H9 (cell line): ENCODE measurements around the gene PLXNA4. TPM values are rescaled to one million over a fixed set of nuclear protein-coding genes. Genes with fewer than 3 reads are reported as not detected.

Experiments
- DNase-seq: peaks from one replicate; pipeline ENCODE4 v3.0.0-alpha.2; 2017
- H2AFZ ChIP-seq: one replicate; pipeline ENCODE4 v1.6.1; 2013; ENCODE audit warnings: mild to moderate bottlenecking, low read length, control low read depth, moderate library complexity
- H2AK5ac ChIP-seq: 2 replicates; pipeline ENCODE4 v1.6.1; 2013; ENCODE audit warnings: low read length, control low read depth, mixed read lengths; ENCODE audit not compliant: insufficient read length
- H2BK120ac ChIP-seq: one replicate; pipeline ENCODE4 v1.6.1; 2013; ENCODE audit warnings: low read depth, mild to moderate bottlenecking, low read length, control low read depth, inconsistent platforms; ENCODE audit not compliant: poor library complexity, severe bottlenecking
- H2BK12ac ChIP-seq: 2 replicates; pipeline ENCODE4 v1.6.1; 2013; ENCODE audit warnings: low read length, control low read depth, mixed read lengths, low read depth; ENCODE audit not compliant: insufficient read length
- H2BK15ac ChIP-seq: 2 replicates; pipeline ENCODE4 v1.6.1; 2013; ENCODE audit warnings: low read depth, low read length, control low read depth
- H2BK20ac ChIP-seq: one replicate; pipeline ENCODE4 v1.6.1; 2013; ENCODE audit warnings: low read depth, mild to moderate bottlenecking, low read length, control low read depth, inconsistent platforms; ENCODE audit not compliant: poor library complexity, severe bottlenecking
- H2BK5ac ChIP-seq: 2 replicates; pipeline ENCODE4 v1.6.1; 2013; ENCODE audit warnings: low read length, control low read depth, mixed read lengths; ENCODE audit not compliant: insufficient read length
- H3K14ac ChIP-seq: 2 replicates; pipeline ENCODE4 v1.6.1; 2013; ENCODE audit warnings: low read length, control low read depth; ENCODE audit not compliant: insufficient read depth
- H3K18ac ChIP-seq: 2 replicates; pipeline ENCODE4 v1.6.1; 2013; ENCODE audit warnings: low read depth, mild to moderate bottlenecking, mixed read lengths, low read length, control low read depth; ENCODE audit not compliant: insufficient read length
- H3K23ac ChIP-seq: 2 replicates; pipeline ENCODE4 v1.6.1; 2013; ENCODE audit warnings: low read length, control low read depth, mixed read lengths, low read depth; ENCODE audit not compliant: insufficient read length
- H3K23me2 ChIP-seq: 2 replicates; pipeline ENCODE4 v1.6.1; 2013; ENCODE audit warnings: low read depth, mild to moderate bottlenecking, mixed read lengths, low read length, control low read depth; ENCODE audit not compliant: insufficient read length, poor library complexity, severe bottlenecking
- H3K27ac ChIP-seq: 2 replicates; pipeline ENCODE4 v1.5.1; 2013; ENCODE audit warnings: low read length, control low read depth, mixed read lengths, low read depth; ENCODE audit not compliant: insufficient read length
- H3K27me3 ChIP-seq: 2 replicates; pipeline ENCODE4 v1.6.1; 2013; ENCODE audit warnings: low read length, control low read depth, inconsistent platforms; ENCODE audit not compliant: insufficient read depth
- H3K4ac ChIP-seq: 2 replicates; pipeline ENCODE4 v1.6.1; 2013; ENCODE audit warnings: low read depth, mild to moderate bottlenecking, control low read depth, inconsistent platforms, low read length, moderate library complexity
- H3K4me1 ChIP-seq: 2 replicates; pipeline ENCODE4 v1.6.1; 2013; ENCODE audit warnings: low read length, control low read depth, inconsistent platforms; ENCODE audit not compliant: insufficient read depth
- H3K4me2 ChIP-seq: 2 replicates; pipeline ENCODE4 v1.6.1; 2013; ENCODE audit warnings: low read length, control low read depth, mixed read lengths; ENCODE audit not compliant: insufficient read length, insufficient read depth
- H3K56ac ChIP-seq: 2 replicates; pipeline ENCODE4 v1.6.1; 2013; ENCODE audit warnings: low read depth, mild to moderate bottlenecking, mixed read lengths, low read length, control low read depth; ENCODE audit not compliant: insufficient read length
- H3K79me1 ChIP-seq: 2 replicates; pipeline ENCODE4 v1.6.1; 2013; ENCODE audit warnings: low read depth, mild to moderate bottlenecking, moderate library complexity, low read length, control low read depth, inconsistent platforms; ENCODE audit not compliant: insufficient read depth, poor library complexity, severe bottlenecking
- H3K79me2 ChIP-seq: 2 replicates; pipeline ENCODE4 v1.6.1; 2013; ENCODE audit warnings: low read length, control low read depth, inconsistent platforms; ENCODE audit not compliant: insufficient read depth
- H3K9ac ChIP-seq: 2 replicates; pipeline ENCODE4 v1.6.1; 2013; ENCODE audit warnings: low read length, control low read depth, mixed read lengths; ENCODE audit not compliant: insufficient read length; ENCODE audit errors: extremely low read depth
- H3K9me3 ChIP-seq: one replicate; pipeline ENCODE4 v1.6.1; 2013; ENCODE audit warnings: low read depth, low read length, inconsistent platforms; ENCODE audit not compliant: control insufficient read depth
- H3T11ph ChIP-seq: one replicate; pipeline ENCODE4 v1.6.1; 2013; ENCODE audit warnings: mild to moderate bottlenecking, low read length, control low read depth, inconsistent platforms
- H4K20me1 ChIP-seq: one replicate; pipeline ENCODE4 v1.6.1; 2013; ENCODE audit not compliant: control insufficient read depth, insufficient read length, insufficient read depth
- H4K5ac ChIP-seq: 2 replicates; pipeline ENCODE4 v1.6.1; 2013; ENCODE audit warnings: low read depth, mild to moderate bottlenecking, mixed read lengths, low read length, control low read depth; ENCODE audit not compliant: insufficient read length
- H4K8ac ChIP-seq: replicated peaks from 2 replicates; pipeline ENCODE4 v1.6.1; 2013; ENCODE audit warnings: low read length, control low read depth, mixed read lengths, low read depth; ENCODE audit not compliant: insufficient read length
- H4K91ac ChIP-seq: 2 replicates; pipeline ENCODE4 v1.6.1; 2013; ENCODE audit warnings: low read depth, mild to moderate bottlenecking, moderate library complexity, mixed read lengths, low read length, control low read depth; ENCODE audit not compliant: insufficient read length
- H3K27ac Mint-ChIP-seq, 3 experiments: 2 replicates in 2 of 3; 3 replicates in 1 of 3; pipeline ENCODE4 v1.8.0; 2020 to 2021; ENCODE audit warnings: mixed read lengths in 3 of 3, mild to moderate bottlenecking in 1 of 3, moderate library complexity in 1 of 3
- H3K27me3 Mint-ChIP-seq: 2 replicates; pipeline ENCODE4 v1.8.0; 2021; ENCODE audit warnings: low read depth, mild to moderate bottlenecking, moderate library complexity, mixed read lengths
- H3K36me3 Mint-ChIP-seq, 3 experiments: 2 replicates in 2 of 3; 3 replicates in 1 of 3; pipeline ENCODE4 v1.8.0; 2020 to 2021; ENCODE audit warnings: low read depth in 3 of 3, mixed read lengths in 3 of 3; ENCODE audit not compliant: insufficient read depth in 1 of 3
- H3K4me1 Mint-ChIP-seq, 2 experiments: 2 replicates each; pipeline ENCODE4 v1.8.0; 2020; ENCODE audit warnings: mixed read lengths in 2 of 2
- H3K4me3 Mint-ChIP-seq, 2 experiments: 2 replicates in 1 of 2; 3 replicates in 1 of 2; pipeline ENCODE4 v1.8.0; 2020 to 2021; ENCODE audit warnings: mild to moderate bottlenecking in 2 of 2, mixed read lengths in 2 of 2, moderate library complexity in 1 of 2
- H3K9me3 Mint-ChIP-seq, 2 experiments: 2 replicates in 1 of 2; 3 replicates in 1 of 2; pipeline ENCODE4 v1.8.0; 2020; ENCODE audit warnings: mild to moderate bottlenecking in 2 of 2, mixed read lengths in 2 of 2, moderate library complexity in 1 of 2
- WGBS: extraction: QIAGEN DNeasy Blood & Tissue Kit; methylation state at CpG from one replicate; pipeline ENCODE4 v1.1.7; 2013; ENCODE audit warnings: missing lambda C conversion rate, low lambda C conversion rate, mixed read lengths; ENCODE audit not compliant: insufficient read length; ENCODE audit errors: extremely low coverage; 5-methylcytosine and 5-hydroxymethylcytosine counted together
- total RNA-seq: library from RNA; stranded (reverse); gene quantifications from 2 replicates; pipeline ENCODE4 v1.2.1, GENCODE V29; 2021
- TF ChIP-seq, protein P1 (sequence below): fragments of 200-600 bp; sonication (generic); conservative IDR thresholded peaks from 3 replicates; pipeline ENCODE4 v1.8.0; 2021; ENCODE audit warnings: antibody characterized with exemption, mild to moderate bottlenecking

The PLXNA4 gene
- total RNA-seq, 1 experiment from 2014 or later, result 0.35 TPM

DNA sequence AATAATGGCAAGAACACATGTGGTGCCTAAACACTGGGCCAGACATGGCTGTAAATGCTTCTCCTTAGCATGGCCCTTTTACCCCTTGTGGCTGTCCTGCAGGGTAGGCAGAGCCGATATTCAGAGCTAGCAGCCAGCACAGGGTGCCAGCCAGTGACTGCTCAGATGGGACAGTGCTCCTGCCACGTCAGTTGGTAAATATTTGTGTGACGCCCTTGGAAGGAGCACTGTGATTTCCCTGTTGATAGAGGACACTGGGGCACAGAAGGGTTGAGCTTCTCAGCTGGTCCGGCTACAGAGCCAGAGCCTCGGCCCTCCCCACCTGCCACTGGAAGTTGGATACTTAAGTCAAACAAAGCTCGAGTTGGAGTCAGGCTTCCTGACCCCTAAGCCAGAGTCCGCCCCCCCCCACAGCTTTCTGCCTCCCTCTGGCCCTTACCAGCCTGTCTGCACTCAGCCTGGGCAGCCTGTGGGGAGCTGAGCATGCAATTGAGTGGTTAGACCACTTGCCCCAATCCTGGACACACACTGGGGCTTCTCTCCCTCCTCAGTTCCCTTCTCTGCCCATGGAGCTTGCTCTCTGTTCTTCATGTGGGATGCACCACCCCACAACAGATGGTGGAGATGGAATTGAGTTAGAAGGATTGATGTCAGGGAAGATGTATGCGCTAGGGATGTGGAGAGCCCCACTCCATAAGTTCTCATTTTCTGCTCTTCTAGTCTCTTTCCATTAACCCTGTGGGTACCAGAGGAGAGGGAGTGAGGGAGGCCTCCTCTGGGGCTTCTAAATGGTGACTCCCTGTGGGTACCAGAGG is 350.8 kb downstream of the PLXNA4 start:
- Histone ChIP-seq H3K18ac (no peak overlapping the region), H2AFZ (no peak overlapping the region), H3K27me3 (no peaks in the 10 kb centered on the region), H4K5ac (no peak overlapping the region), H3K4ac (no peak overlapping the region), H2AK5ac (no peak overlapping the region), H2BK15ac (no peak overlapping the region), H2BK12ac (no peak overlapping the region), H2BK20ac (no peak overlapping the region), H3K79me2 (no peaks in the 10 kb centered on the region), H4K91ac (no peak overlapping the region), H4K20me1 (no peaks in the 10 kb centered on the region), H3K9ac (no peak overlapping the region), H3T11ph (no peak overlapping the region), H3K4me2 (no peak overlapping the region), H3K14ac (no peak overlapping the region), H3K56ac (no peak overlapping the region), H3K23me2 (no peaks in the 10 kb centered on the region), H3K4me1 (no peaks in the 10 kb centered on the region; the same call in 1 of the 2 replicates), H3K79me1 (no peaks in the 10 kb centered on the region), H3K27ac (no peak overlapping the region), H2BK120ac (no peak overlapping the region), H2BK5ac (no peak overlapping the region), H4K8ac (no peak overlapping the region), H3K9me3 (no peaks in the 10 kb centered on the region), H3K23ac (no peak overlapping the region)
- H3K27ac Mint-ChIP-seq, result no peak overlapping the region
- peaks cover 9 to 19% of the 10 kb centered on the region in 2 experiments for H3K4me1 Mint-ChIP-seq
- no peaks in the 10 kb centered on the region; a peak in 3 of 7 replicates for H3K36me3 Mint-ChIP-seq
- no peak for DNase-seq
- TF ChIP-seq, protein P1, sequence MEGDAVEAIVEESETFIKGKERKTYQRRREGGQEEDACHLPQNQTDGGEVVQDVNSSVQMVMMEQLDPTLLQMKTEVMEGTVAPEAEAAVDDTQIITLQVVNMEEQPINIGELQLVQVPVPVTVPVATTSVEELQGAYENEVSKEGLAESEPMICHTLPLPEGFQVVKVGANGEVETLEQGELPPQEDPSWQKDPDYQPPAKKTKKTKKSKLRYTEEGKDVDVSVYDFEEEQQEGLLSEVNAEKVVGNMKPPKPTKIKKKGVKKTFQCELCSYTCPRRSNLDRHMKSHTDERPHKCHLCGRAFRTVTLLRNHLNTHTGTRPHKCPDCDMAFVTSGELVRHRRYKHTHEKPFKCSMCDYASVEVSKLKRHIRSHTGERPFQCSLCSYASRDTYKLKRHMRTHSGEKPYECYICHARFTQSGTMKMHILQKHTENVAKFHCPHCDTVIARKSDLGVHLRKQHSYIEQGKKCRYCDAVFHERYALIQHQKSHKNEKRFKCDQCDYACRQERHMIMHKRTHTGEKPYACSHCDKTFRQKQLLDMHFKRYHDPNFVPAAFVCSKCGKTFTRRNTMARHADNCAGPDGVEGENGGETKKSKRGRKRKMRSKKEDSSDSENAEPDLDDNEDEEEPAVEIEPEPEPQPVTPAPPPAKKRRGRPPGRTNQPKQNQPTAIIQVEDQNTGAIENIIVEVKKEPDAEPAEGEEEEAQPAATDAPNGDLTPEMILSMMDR, result no peak
- no peaks in the 10 kb centered on the region for H3K9me3 Mint-ChIP-seq
- H3K27me3 Mint-ChIP-seq, result peaks cover 22% of the 10 kb centered on the region
- no CpG with 5 or more reads among the region's 8 CpGs for WGBS
- no peak overlapping the region for H3K4me3 Mint-ChIP-seq
